ENCODE results near the gene ILK.
A peak's percentile ranks its signal among the peaks of the same experiment; 100 is the strongest.

Gene ILK

DNA sequence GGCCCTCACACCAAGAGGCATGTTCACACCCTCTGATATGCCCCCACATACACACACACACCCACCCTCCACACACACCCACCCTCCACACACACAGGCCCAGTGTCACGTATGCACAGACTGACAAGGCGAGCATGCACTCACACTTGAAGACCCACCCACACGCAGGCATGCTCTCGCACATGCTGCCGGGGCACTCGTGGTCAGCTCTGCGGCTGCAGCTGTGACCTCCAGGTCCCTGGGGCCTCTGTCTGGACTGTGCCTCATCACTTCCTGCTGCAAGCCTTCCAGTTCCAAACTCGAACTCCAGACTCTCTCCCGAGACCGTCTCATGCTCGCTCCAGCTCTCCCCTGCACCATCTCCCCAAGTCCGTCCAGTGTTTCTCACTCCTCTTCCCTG is 42.5 kb downstream of the ILK start:
- H3K4me3 ChIP-seq (ENCODE audit: low read length), result no peak overlapping the region
- DNase-seq, result no peak

DNA sequence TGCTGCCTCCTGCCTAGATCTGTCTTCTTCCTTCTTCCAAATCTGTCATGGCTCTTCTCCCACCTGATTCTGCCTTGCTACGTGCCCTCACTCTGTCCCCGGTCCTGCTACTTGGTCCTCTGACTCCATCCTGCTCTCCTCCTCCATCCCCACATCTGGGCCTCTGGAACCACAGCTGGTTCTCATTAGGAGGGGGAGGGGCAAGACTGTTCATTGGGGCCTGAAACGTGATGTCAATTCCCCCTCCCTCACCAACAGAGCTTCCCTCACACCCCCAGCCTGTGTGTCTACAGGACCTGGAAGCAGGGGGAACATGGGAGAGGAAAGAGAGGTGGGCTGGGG is 43.0 kb downstream of the ILK start:
- DNase-seq, result no peak
- Histone ChIP-seq H2BK120ac (ENCODE audit: low read depth, low read length) (no peak overlapping the region), H2AK5ac (ENCODE audit: low read length) (no peak overlapping the region), H3K4me1 (ENCODE audit: control insufficient read depth, low read depth, low read length) (peaks cover 3% of the 10 kb centered on the region), H3K4me3 (ENCODE audit: low read length) (no peak overlapping the region), H3K18ac (ENCODE audit: low read length) (no peak overlapping the region), H3K23ac (ENCODE audit: low read length) (no peak overlapping the region), H3K27me3 (ENCODE audit: insufficient read depth, low read length, poor library complexity) (no peaks in the 10 kb centered on the region), H3K4me2 (ENCODE audit: low read length) (no peak overlapping the region), H4K5ac (ENCODE audit: low read length) (no peak overlapping the region), H3K79me2 (ENCODE audit: control insufficient read depth, insufficient read depth, low read length) (no peaks in the 10 kb centered on the region), H2BK5ac (ENCODE audit: low read length) (no peak overlapping the region), H3K27ac (ENCODE audit: low read depth, low read length) (no peak overlapping the region), H3K79me1 (ENCODE audit: low read length) (no peaks in the 10 kb centered on the region), H3K4ac (ENCODE audit: low read depth, low read length) (no peak overlapping the region), H3K36me3 (ENCODE audit: control insufficient read depth, insufficient read depth, low read length) (no peaks in the 10 kb centered on the region), H3K9ac (ENCODE audit: low read length) (no peak overlapping the region), H3K56ac (ENCODE audit: low read length) (no peak overlapping the region), H4K8ac (ENCODE audit: low read depth, low read length) (no peak overlapping the region), H2BK15ac (replicated peaks; ENCODE audit: low read depth) (no peak overlapping the region)
- WGBS (ENCODE audit: extremely low coverage, insufficient coverage, low lambda C conversion rate), result no CpG with 5 or more reads among the region's 3 CpGs

More for the DNA sequence above, 42.5 kb downstream of the ILK start:
- Histone ChIP-seq H3K27ac (ENCODE audit: low read depth, low read length) (no peak overlapping the region), H2AK5ac (ENCODE audit: low read length) (no peak overlapping the region), H2BK15ac (replicated peaks; ENCODE audit: low read depth) (no peak overlapping the region), H3K36me3 (ENCODE audit: control insufficient read depth, insufficient read depth, low read length) (no peaks in the 10 kb centered on the region), H3K23ac (ENCODE audit: low read length) (no peak overlapping the region), H4K8ac (ENCODE audit: low read depth, low read length) (no peak overlapping the region), H3K56ac (ENCODE audit: low read length) (no peak overlapping the region), H3K79me1 (ENCODE audit: low read length) (no peaks in the 10 kb centered on the region), H4K5ac (ENCODE audit: low read length) (no peak overlapping the region), H2BK5ac (ENCODE audit: low read length) (no peak overlapping the region), H3K27me3 (ENCODE audit: insufficient read depth, low read length, poor library complexity) (no peaks in the 10 kb centered on the region), H3K4me2 (ENCODE audit: low read length) (no peak overlapping the region), H3K79me2 (ENCODE audit: control insufficient read depth, insufficient read depth, low read length) (no peaks in the 10 kb centered on the region), H2BK120ac (ENCODE audit: low read depth, low read length) (no peak overlapping the region), H3K9ac (ENCODE audit: low read length) (no peak overlapping the region), H3K4me1 (ENCODE audit: control insufficient read depth, low read depth, low read length) (peaks cover 3% of the 10 kb centered on the region), H3K4ac (ENCODE audit: low read depth, low read length) (no peak overlapping the region), H3K18ac (ENCODE audit: low read length) (no peak overlapping the region)
- WGBS (ENCODE audit: extremely low coverage, insufficient coverage, low lambda C conversion rate), result no CpG with 5 or more reads among the region's 12 CpGs

DNA sequence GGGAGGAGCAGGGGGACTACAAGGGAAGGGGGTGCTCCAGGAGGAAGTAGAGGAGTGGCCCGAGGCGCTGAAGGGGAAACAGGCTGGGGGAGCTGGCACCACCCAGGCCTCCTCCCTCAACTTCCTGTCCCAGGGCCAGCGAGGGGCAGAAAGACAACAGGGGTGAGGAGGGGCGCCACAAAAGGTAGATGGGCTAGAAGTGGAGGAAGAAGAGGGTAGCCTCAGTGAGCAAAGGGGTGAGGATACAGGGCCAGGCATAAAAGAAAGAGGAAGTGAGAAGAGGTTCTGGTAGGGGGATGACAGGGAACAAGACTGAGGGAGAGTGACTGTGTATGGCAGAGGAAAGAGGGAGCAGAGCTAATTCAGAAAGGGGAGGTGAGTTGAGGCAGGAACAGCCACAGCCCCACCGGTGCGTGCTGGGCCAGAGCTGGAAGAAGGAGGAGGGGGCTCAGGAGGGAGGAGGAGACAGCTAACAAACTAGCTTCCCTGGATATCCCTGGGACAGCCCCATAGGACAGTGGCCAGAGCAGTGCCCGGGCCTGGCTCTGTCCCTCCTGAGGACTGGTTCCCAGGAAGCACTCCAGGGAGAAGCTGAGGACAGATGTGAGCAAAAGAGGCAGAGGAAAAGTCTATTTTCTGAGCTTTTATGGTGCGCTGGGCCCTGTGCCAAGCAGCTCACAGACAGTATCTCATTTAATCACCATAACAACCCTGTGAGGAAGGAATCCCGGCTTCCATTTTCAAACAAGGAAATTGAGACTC is 43.5 kb downstream of the ILK start:
- Histone ChIP-seq H2BK120ac (ENCODE audit: low read depth, low read length) (no peak overlapping the region), H4K8ac (ENCODE audit: low read depth, low read length) (no peak overlapping the region), H3K23ac (ENCODE audit: low read length) (no peak overlapping the region), H3K36me3 (ENCODE audit: control insufficient read depth, insufficient read depth, low read length) (no peaks in the 10 kb centered on the region), H3K4me1 (ENCODE audit: control insufficient read depth, low read depth, low read length) (peaks cover 3% of the 10 kb centered on the region), H3K27me3 (ENCODE audit: insufficient read depth, low read length, poor library complexity) (no peaks in the 10 kb centered on the region), H3K4me3 (ENCODE audit: low read length) (no peak overlapping the region), H3K79me2 (ENCODE audit: control insufficient read depth, insufficient read depth, low read length) (no peaks in the 10 kb centered on the region), H3K56ac (ENCODE audit: low read length) (peak overlapping the region; percentile 11), H3K79me1 (ENCODE audit: low read length) (no peaks in the 10 kb centered on the region), H3K27ac (ENCODE audit: low read depth, low read length) (no peak overlapping the region), H3K18ac (ENCODE audit: low read length) (no peak overlapping the region), H2AK5ac (ENCODE audit: low read length) (no peak overlapping the region), H3K4me2 (ENCODE audit: low read length) (no peak overlapping the region), H3K4ac (ENCODE audit: low read depth, low read length) (no peak overlapping the region), H4K5ac (ENCODE audit: low read length) (no peak overlapping the region), H3K9ac (ENCODE audit: low read length) (peak overlapping the region; percentile 8), H2BK5ac (ENCODE audit: low read length) (no peak overlapping the region), H2BK15ac (replicated peaks; ENCODE audit: low read depth) (no peak overlapping the region)
- WGBS (ENCODE audit: extremely low coverage, insufficient coverage, low lambda C conversion rate), result no CpG with 5 or more reads among the region's 9 CpGs
- peak; percentile 38 for DNase-seq

DNA sequence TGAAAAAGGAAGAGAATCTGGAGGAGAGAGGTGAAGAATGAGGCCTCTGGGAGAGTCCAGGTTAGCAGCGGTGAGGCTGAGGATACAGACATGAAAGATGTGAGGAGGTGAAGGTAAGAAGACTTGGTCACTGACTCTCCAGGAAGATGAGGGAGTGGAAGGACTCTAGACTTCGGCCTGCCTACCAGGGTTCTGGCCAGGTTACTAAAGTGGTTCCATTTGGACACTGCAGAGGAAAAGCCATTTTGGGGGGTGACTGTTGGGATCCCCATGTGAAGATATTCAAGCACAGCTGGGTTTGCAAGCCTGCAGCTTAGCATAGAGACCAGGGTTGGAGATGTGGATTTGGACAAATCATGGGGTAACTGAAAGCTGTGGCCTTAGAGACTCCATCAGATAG is 44.3 kb downstream of the ILK start:
- Histone ChIP-seq H3K23ac (ENCODE audit: low read length) (no peak overlapping the region), H3K56ac (ENCODE audit: low read length) (no peak overlapping the region), H3K27me3 (ENCODE audit: insufficient read depth, low read length, poor library complexity) (no peaks in the 10 kb centered on the region), H4K5ac (ENCODE audit: low read length) (no peak overlapping the region), H3K4me1 (ENCODE audit: control insufficient read depth, low read depth, low read length) (peaks cover 3% of the 10 kb centered on the region), H2BK120ac (ENCODE audit: low read depth, low read length) (no peak overlapping the region), H3K79me1 (ENCODE audit: low read length) (no peaks in the 10 kb centered on the region), H3K36me3 (ENCODE audit: control insufficient read depth, insufficient read depth, low read length) (no peaks in the 10 kb centered on the region), H3K27ac (ENCODE audit: low read depth, low read length) (no peak overlapping the region), H4K8ac (ENCODE audit: low read depth, low read length) (no peak overlapping the region), H3K9ac (ENCODE audit: low read length) (no peak overlapping the region), H3K4me3 (ENCODE audit: low read length) (no peak overlapping the region), H3K79me2 (ENCODE audit: control insufficient read depth, insufficient read depth, low read length) (no peaks in the 10 kb centered on the region), H3K4me2 (ENCODE audit: low read length) (no peak overlapping the region), H3K18ac (ENCODE audit: low read length) (no peak overlapping the region), H2BK5ac (ENCODE audit: low read length) (no peak overlapping the region), H3K4ac (ENCODE audit: low read depth, low read length) (no peak overlapping the region), H2BK15ac (replicated peaks; ENCODE audit: low read depth) (no peak overlapping the region), H2AK5ac (ENCODE audit: low read length) (no peak overlapping the region)
- no CpG with 5 or more reads among the region's 2 CpGs for WGBS (ENCODE audit: extremely low coverage, insufficient coverage, low lambda C conversion rate)
- no peak for DNase-seq

DNA sequence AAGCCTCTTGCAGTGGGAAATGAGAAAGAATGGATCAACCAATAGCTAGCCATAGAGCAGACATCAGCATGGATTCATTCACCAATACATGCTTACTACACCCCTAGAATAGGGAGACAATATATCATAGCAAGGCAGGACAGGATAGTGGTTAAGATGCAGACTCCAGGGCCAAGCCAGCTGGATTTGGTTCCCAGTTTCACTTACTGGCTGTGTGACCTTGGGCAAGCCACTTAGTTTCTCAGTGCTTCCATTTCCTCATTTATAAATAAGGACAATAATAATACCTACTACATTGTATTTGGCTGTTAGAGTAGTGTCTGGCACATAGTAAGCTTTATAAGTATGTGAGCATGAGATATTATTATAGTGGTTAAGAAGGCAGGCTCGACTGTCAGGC is 44.9 kb downstream of the ILK start:
- H3K4ac ChIP-seq (ENCODE audit: low read depth, low read length), result no peak overlapping the region
- H3K79me2 ChIP-seq (ENCODE audit: control insufficient read depth, insufficient read depth, low read length), result no peaks in the 10 kb centered on the region
- no peak overlapping the region for H3K4me2 ChIP-seq (ENCODE audit: low read length)
- H3K79me1 ChIP-seq (ENCODE audit: low read length), result no peaks in the 10 kb centered on the region
- no peak overlapping the region for H2BK120ac ChIP-seq (ENCODE audit: low read depth, low read length)
- H3K23ac ChIP-seq (ENCODE audit: low read length), result no peak overlapping the region
- DNase-seq, result no peak
- no peak overlapping the region for H4K5ac ChIP-seq (ENCODE audit: low read length)
- WGBS (ENCODE audit: extremely low coverage, insufficient coverage, low lambda C conversion rate), result no CpG with 5 or more reads among the region's 1 CpG
- no peaks in the 10 kb centered on the region for H3K36me3 ChIP-seq (ENCODE audit: control insufficient read depth, insufficient read depth, low read length)
- H3K4me3 ChIP-seq (ENCODE audit: low read length), result no peak overlapping the region
- no peak overlapping the region for H3K18ac ChIP-seq (ENCODE audit: low read length)
- no peak overlapping the region for H2AK5ac ChIP-seq (ENCODE audit: low read length)
- H3K4me1 ChIP-seq (ENCODE audit: control insufficient read depth, low read depth, low read length), result peaks cover 3% of the 10 kb centered on the region
- H3K27me3 ChIP-seq (ENCODE audit: insufficient read depth, low read length, poor library complexity), result no peaks in the 10 kb centered on the region
- H2BK15ac ChIP-seq (replicated peaks; ENCODE audit: low read depth), result no peak overlapping the region
- H4K8ac ChIP-seq (ENCODE audit: low read depth, low read length), result no peak overlapping the region
- no peak overlapping the region for H2BK5ac ChIP-seq (ENCODE audit: low read length)
- no peak overlapping the region for H3K27ac ChIP-seq (ENCODE audit: low read depth, low read length)
- H3K56ac ChIP-seq (ENCODE audit: low read length), result no peak overlapping the region
- H3K9ac ChIP-seq (ENCODE audit: low read length), result no peak overlapping the region

DNA sequence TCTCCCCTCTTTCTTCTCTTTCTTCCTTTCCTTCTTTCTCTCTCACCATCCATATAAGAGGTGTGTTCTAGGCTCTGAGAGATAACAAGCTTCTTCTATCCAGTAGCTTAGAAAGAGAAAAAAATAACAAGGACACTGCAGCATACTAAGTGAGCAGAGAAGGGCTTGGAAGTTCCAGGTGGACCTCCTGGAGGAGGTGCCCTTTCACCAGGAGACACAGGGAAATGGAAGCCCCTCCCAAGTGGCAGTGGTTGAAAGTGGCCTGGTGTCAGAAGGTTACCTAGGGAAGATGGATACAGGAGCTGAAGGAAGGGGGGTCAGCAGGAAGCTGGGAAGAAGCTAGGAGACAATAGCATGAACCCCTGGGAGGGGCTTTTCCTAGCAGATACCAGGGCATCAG is 46.5 kb downstream of the ILK start:
- H2AK5ac ChIP-seq (ENCODE audit: low read length), result no peak overlapping the region
- H3K79me2 ChIP-seq (ENCODE audit: control insufficient read depth, insufficient read depth, low read length), result no peaks in the 10 kb centered on the region
- no peak overlapping the region for H2BK5ac ChIP-seq (ENCODE audit: low read length)
- no peak overlapping the region for H2BK15ac ChIP-seq (replicated peaks; ENCODE audit: low read depth)
- no peak overlapping the region for H3K4ac ChIP-seq (ENCODE audit: low read depth, low read length)
- no peak for DNase-seq
- no peak overlapping the region for H3K18ac ChIP-seq (ENCODE audit: low read length)
- H3K4me3 ChIP-seq (ENCODE audit: low read length), result no peak overlapping the region
- H3K36me3 ChIP-seq (ENCODE audit: control insufficient read depth, insufficient read depth, low read length), result no peaks in the 10 kb centered on the region
- no peak overlapping the region for H2BK120ac ChIP-seq (ENCODE audit: low read depth, low read length)
- H4K8ac ChIP-seq (ENCODE audit: low read depth, low read length), result no peak overlapping the region
- no peak overlapping the region for H3K4me2 ChIP-seq (ENCODE audit: low read length)
- H3K56ac ChIP-seq (ENCODE audit: low read length), result no peak overlapping the region
- no peak overlapping the region for H3K27ac ChIP-seq (ENCODE audit: low read depth, low read length)
- H3K27me3 ChIP-seq (ENCODE audit: insufficient read depth, low read length, poor library complexity), result no peaks in the 10 kb centered on the region
- no peaks in the 10 kb centered on the region for H3K79me1 ChIP-seq (ENCODE audit: low read length)
- no peak overlapping the region for H3K23ac ChIP-seq (ENCODE audit: low read length)
- peaks cover 8% of the 10 kb centered on the region for H3K4me1 ChIP-seq (ENCODE audit: control insufficient read depth, low read depth, low read length)
- H4K5ac ChIP-seq (ENCODE audit: low read length), result no peak overlapping the region
- no peak overlapping the region for H3K9ac ChIP-seq (ENCODE audit: low read length)

Data from mesendoderm (in vitro differentiated cells).